ENCODE results near the gene MFSD2B.

The MFSD2B gene

DNA sequence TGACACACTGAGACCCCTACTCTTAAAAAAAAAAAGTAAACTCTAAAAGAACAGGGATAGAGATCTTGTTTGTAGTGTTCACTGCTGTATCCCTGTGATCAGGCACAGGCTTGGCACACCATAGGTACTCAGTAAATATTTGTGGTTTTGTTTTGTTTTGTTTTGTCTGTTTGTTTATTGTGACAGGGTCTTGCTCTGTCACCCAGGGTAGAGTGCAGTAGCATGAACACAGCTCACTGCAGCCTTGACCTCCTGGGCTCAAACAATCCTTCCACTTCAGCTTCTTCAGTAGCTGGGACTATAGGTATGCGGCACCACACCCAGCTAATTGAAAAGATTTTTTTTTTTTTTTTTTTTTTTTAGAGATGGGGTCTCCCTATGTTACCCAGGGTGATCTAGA lies 43.1 kb downstream of the MFSD2B start:
- peaks cover 0 to 10% (median 0%) of the 10 kb centered on the region in 11 experiments; a peak in 4 of 22 replicates for H3K9me3 ChIP-seq (replicated peaks in 1 of 11)
- H3K27ac ChIP-seq, result no peak overlapping the region
- H3K4me3 ChIP-seq, result no peak overlapping the region
- H3K4me1 ChIP-seq, result peaks cover 10 to 21% (median 17%) of the 10 kb centered on the region in 10 experiments
- TF ChIP-seq Cebpa-rat (IDR thresholded peaks at IDR 0.05), result no peak
- no peaks in the 10 kb centered on the region; a peak in 2 of 22 replicates for H4K20me1 ChIP-seq
- no peaks in the 10 kb centered on the region for H3K36me3 ChIP-seq
- peaks cover 43 to 59% (median 51%) of the 10 kb centered on the region in 11 experiments for H3K27me3 ChIP-seq
- H3K9ac ChIP-seq, result no peak overlapping the region
- no peak overlapping the region for H3K4me2 ChIP-seq

DNA sequence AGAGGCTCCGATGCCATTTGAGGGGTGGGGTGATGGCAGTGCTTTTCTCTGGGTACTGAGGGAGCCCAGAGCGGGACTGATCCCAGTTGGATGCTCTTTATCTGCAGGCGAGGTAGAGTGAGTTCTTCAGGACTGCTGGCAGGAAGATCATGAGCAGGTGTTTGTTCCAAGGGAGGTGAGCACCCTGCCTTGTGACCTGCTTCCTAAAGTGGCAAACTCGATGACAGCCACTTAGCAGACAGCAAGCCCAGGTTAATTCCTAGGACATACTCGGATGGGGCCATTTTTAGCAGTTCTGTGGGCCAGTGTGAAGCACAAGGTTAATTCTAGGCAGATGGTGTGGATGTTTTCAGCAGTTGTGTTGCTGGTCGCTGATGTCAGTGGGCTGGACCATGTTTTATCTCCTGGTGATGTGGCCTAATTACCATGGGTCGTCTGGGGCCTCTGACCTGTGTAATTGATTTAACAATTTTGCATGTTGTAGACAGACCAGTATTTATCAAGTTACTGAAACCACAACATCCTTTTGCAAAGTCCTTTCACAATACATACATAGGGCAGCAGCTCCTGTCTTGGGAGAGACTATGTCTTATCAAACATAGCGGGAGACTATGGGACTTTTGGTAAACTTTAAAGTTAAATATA lies 44.6 kb downstream of the MFSD2B start:
- Histone ChIP-seq H3K4me3 (no peak overlapping the region), H3K27me3 (peaks cover 29 to 43% (median 35%) of the 10 kb centered on the region in 11 experiments), H3K4me1 (peaks cover 6 to 12% (median 9%) of the 10 kb centered on the region in 10 experiments; a peak in 16 of 20 replicates), H3K9me3 (replicated peaks in 1 of 11) (peaks cover 0 to 10% (median 0%) of the 10 kb centered on the region in 11 experiments; a peak in 4 of 22 replicates), H3K4me2 (no peak overlapping the region), H3K36me3 (no peaks in the 10 kb centered on the region), H4K20me1 (no peaks in the 10 kb centered on the region; a peak in 2 of 22 replicates), H3K9ac (no peak overlapping the region), H3K27ac (no peak overlapping the region)
- no peak for TF ChIP-seq Cebpa-rat (IDR thresholded peaks at IDR 0.05)

- Histone ChIP-seq H3K27me3 (peaks cover 16 to 31% (median 23%) of the 10 kb centered on the region in 11 experiments; a peak in 21 of 22 replicates), H3K4me2 (no peak overlapping the region), H3K36me3 (no peaks in the 10 kb centered on the region), H3K4me3 (no peak overlapping the region), H3K9me3 (replicated peaks in 1 of 11) (peaks cover 0 to 10% (median 0%) of the 10 kb centered on the region in 11 experiments; a peak in 4 of 22 replicates), H4K20me1 (no peaks in the 10 kb centered on the region; a peak in 1 of 22 replicates), H3K27ac (no peak overlapping the region), H3K9ac (no peak overlapping the region), H3K4me1 (peaks cover 0 to 10% (median 0%) of the 10 kb centered on the region in 10 experiments; a peak in 6 of 20 replicates)
- no peak for TF ChIP-seq Cebpa-rat (IDR thresholded peaks at IDR 0.05)
Measured at GRCh38 chr2:24055750-24056149, 45.9 kb downstream of the MFSD2B start.

DNA sequence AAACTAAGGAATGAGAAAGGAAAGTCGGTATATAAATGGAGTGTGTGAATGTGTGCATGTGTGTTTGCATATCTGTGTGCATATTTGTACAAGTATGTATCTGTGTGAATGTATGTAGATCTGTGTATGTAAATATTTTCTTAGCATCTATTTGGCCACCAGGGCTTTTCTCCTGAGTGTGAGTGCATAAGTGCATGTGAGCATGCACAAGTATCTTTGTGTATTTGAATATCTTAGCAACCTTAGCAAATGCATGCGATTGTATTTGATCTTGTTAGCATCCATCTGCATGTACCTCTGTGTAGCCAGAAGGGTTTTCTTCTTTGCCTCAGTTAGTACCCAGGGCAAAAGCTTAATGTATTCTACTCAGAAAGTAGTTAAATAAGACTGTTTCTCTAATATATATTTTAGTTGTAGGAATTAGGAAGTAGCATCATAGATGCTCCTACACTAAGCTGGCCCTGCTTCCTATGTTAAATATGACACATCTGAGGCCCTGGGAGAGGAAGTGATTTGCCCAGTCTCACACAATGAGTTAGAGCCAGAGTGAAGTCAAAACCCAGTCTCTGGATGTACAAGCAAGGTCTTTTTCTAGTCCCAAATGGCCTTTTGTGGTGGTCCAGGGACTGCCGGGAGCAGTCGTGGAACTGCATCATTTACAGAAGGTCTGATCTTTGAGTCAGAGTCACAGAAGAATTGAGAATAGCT lies 48.8 kb downstream of the MFSD2B start:
- Histone ChIP-seq H3K36me3 (no peaks in the 10 kb centered on the region), H3K27me3 (peaks cover 0 to 2% (median 0%) of the 10 kb centered on the region in 11 experiments; a peak in 1 of 22 replicates), H3K9ac (no peak overlapping the region), H3K4me3 (no peak overlapping the region), H4K20me1 (no peaks in the 10 kb centered on the region; a peak in 1 of 22 replicates), H3K9me3 (replicated peaks in 1 of 11) (peaks cover 0 to 10% (median 0%) of the 10 kb centered on the region in 11 experiments; a peak in 4 of 22 replicates), H3K4me2 (peak overlapping the region in 2 of 11 experiments; percentile 11 to 16; a peak in 2 of 22 replicates), H3K27ac (no peak overlapping the region), H3K4me1 (peaks cover 0 to 10% (median 0%) of the 10 kb centered on the region in 10 experiments; a peak in 6 of 20 replicates)
- TF ChIP-seq Cebpa-rat (IDR thresholded peaks at IDR 0.05), result no peak

DNA sequence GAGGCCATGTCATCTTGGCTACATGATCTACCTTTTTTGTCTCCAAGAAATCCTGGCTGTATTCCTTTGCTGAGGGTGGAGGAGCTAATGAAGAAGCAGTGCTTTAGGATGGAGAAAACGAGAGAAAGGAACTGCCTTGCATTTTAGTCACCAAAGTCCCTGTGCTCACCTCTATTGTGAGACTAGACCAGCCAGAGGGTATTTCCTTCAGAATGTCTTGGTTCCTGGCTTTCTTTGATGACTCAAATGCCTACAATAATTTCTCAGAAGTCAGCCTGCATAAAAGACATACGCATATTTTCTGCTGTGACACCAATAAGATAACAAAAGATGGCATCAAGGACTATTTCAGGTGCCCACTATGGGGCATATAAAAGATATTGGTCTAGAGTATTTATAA lies 55.5 kb downstream of the MFSD2B start:
- Histone ChIP-seq H3K27ac (no peak overlapping the region), H3K9me3 (replicated peaks in 1 of 11) (no peaks in the 10 kb centered on the region), H3K4me1 (peaks cover 0 to 7% (median 2%) of the 10 kb centered on the region in 10 experiments; a peak in 6 of 20 replicates), H4K20me1 (peaks cover 7 to 26% (median 14%) of the 10 kb centered on the region in 11 experiments; a peak in 14 of 22 replicates), H3K4me3 (no peak overlapping the region), H3K4me2 (no peak overlapping the region), H3K27me3 (no peaks in the 10 kb centered on the region), H3K9ac (no peak overlapping the region), H3K36me3 (peaks cover 44 to 55% (median 52%) of the 10 kb centered on the region in 11 experiments)
- no peak for TF ChIP-seq Cebpa-rat (IDR thresholded peaks at IDR 0.05)

GRCh38 chr2:24072259-24072658 lies 62.4 kb downstream of the MFSD2B start:
- Histone ChIP-seq H3K36me3 (peaks cover 61 to 75% (median 72%) of the 10 kb centered on the region in 11 experiments), H4K20me1 (peaks cover 12 to 82% (median 33%) of the 10 kb centered on the region in 11 experiments; a peak in 16 of 22 replicates), H3K9me3 (replicated peaks in 1 of 11) (no peaks in the 10 kb centered on the region), H3K4me1 (peaks cover 13 to 24% (median 20%) of the 10 kb centered on the region in 10 experiments), H3K4me3 (no peak overlapping the region), H3K27ac (no peak overlapping the region), H3K27me3 (no peaks in the 10 kb centered on the region), H3K4me2 (no peak overlapping the region), H3K9ac (no peak overlapping the region)
- no peak for TF ChIP-seq Cebpa-rat (IDR thresholded peaks at IDR 0.05)

DNA sequence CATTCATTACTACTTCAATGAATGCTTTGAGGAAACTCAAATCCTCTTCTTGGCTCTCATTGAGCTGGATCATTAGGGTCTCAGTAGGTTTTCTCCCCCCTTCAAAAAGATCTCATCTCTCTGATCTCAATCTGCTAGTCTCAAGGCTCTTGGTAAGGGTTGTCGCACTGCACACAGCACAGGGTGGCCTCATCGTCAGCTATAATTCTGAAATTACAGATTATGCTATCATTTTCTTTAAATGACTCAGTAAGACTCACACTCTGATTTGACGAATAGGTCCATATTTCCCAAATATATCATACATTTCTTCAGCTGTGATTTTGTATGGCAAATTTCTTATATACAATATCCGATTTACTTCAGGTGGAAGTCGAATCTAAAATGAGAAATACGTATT lies 63.9 kb downstream of the MFSD2B start:
- H3K9me3 ChIP-seq (replicated peaks in 1 of 11), result no peaks in the 10 kb centered on the region
- H3K36me3 ChIP-seq, result peaks cover 46 to 60% (median 57%) of the 10 kb centered on the region in 11 experiments
- H3K27me3 ChIP-seq, result no peaks in the 10 kb centered on the region
- peaks cover 26 to 37% (median 32%) of the 10 kb centered on the region in 10 experiments for H3K4me1 ChIP-seq
- peaks cover 11 to 78% (median 33%) of the 10 kb centered on the region in 11 experiments; a peak in 16 of 22 replicates for H4K20me1 ChIP-seq
- no peak for TF ChIP-seq Cebpa-rat (IDR thresholded peaks at IDR 0.05)
- no peak overlapping the region for H3K4me3 ChIP-seq
- H3K9ac ChIP-seq, result no peak overlapping the region; a peak in 1 of 22 replicates
- H3K4me2 ChIP-seq, result no peak overlapping the region
- H3K27ac ChIP-seq, result no peak overlapping the region

DNA sequence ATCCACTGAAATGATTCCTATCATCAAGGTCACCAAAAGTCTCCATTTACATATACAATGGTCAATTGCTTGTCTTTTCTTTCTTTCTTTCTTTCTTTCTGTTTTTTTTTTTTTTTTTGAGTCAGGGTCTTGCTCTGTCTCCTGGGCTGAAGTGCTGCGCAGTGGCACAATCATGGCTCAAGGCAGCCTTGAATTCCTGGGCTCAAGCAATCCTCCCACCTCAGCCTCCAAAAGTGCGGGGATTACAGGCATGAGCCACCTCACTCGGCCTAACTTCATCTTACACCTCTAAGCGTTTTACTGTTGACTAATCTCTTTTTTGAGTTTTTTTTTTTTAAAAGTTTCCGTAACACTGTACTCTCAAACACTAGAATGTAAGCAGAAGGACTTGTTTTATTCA lies 65.4 kb downstream of the MFSD2B start:
- H3K36me3 ChIP-seq, result peaks cover 36 to 59% (median 48%) of the 10 kb centered on the region in 11 experiments
- H3K4me1 ChIP-seq, result peaks cover 24 to 38% (median 29%) of the 10 kb centered on the region in 10 experiments
- TF ChIP-seq Cebpa-rat (IDR thresholded peaks at IDR 0.05), result no peak
- H3K9ac ChIP-seq, result peak overlapping the region; percentile 81 to 94 (median 91)
- H3K9me3 ChIP-seq (replicated peaks in 1 of 11), result no peaks in the 10 kb centered on the region
- H3K4me2 ChIP-seq, result peak overlapping the region; percentile 76 to 97 (median 89)
- peak overlapping the region; percentile 73 to 100 (median 87) for H3K4me3 ChIP-seq
- H4K20me1 ChIP-seq, result peaks cover 4 to 68% (median 21%) of the 10 kb centered on the region in 11 experiments; a peak in 16 of 22 replicates
- peak overlapping the region in 10 of 11 experiments; percentile 71 to 91 (median 84); a peak in 18 of 22 replicates for H3K27ac ChIP-seq
- no peaks in the 10 kb centered on the region for H3K27me3 ChIP-seq
